Parathyroid adenoma (tissue), 2 donors: ENCODE measurements around the gene ANKH.

Source experiments
- H2AFZ ChIP-seq: fragments of 300-600 bp; sonication (generic); one replicate; pipeline ENCODE4 v1.7.0; 2017; ENCODE audit warnings: antibody characterized with exemption, mild to moderate bottlenecking
- H3K27ac ChIP-seq: fragments of 300-600 bp; sonication (generic); one replicate; pipeline ENCODE4 v1.7.0; 2017
- H3K27me3 ChIP-seq: fragments of 300-600 bp; sonication (generic); one replicate; pipeline ENCODE4 v1.7.0; 2017; ENCODE audit warnings: low read length; ENCODE audit not compliant: control insufficient read depth, insufficient read depth
- H3K36me3 ChIP-seq: fragments of 300-600 bp; sonication (generic); one replicate; pipeline ENCODE4 v1.7.0; 2017; ENCODE audit warnings: low read length; ENCODE audit not compliant: control insufficient read depth, insufficient read depth
- H3K4me1 ChIP-seq: fragments of 300-600 bp; sonication (generic); one replicate; pipeline ENCODE4 v1.7.0; 2017; ENCODE audit warnings: control low read depth
- H3K4me2 ChIP-seq: fragments of 300-600 bp; sonication (generic); one replicate; pipeline ENCODE4 v1.7.0; 2017; ENCODE audit warnings: low read length
- H3K4me3 ChIP-seq: fragments of 300-600 bp; sonication (generic); one replicate; pipeline ENCODE4 v1.7.0; 2017; ENCODE audit warnings: low read depth, low read length
- H3K79me2 ChIP-seq: fragments of 300-600 bp; sonication (generic); one replicate; pipeline ENCODE4 v1.7.0; 2017; ENCODE audit warnings: control low read depth
- H3K9ac ChIP-seq: fragments of 300-600 bp; sonication (generic); one replicate; pipeline ENCODE4 v1.7.0; 2017; ENCODE audit warnings: mild to moderate bottlenecking
- H3K9me3 ChIP-seq: fragments of 300-600 bp; sonication (generic); one replicate; pipeline ENCODE4 v1.7.0; 2017; ENCODE audit warnings: low read length; ENCODE audit not compliant: control insufficient read depth
- CTCF ChIP-seq: fragments of 300-600 bp; sonication (generic); IDR thresholded peaks from one replicate; pipeline ENCODE4 v1.7.0; 2017; ENCODE audit warnings: antibody characterized with exemption, mild to moderate bottlenecking
- donor health status: primary hyperparathyroidism.

ANKH gene

GRCh38 chr5:14762549-14763216 is 108.9 kb downstream of the ANKH start:
- TF ChIP-seq CTCF, result no peak
- no peak overlapping the region for H3K27ac ChIP-seq
- no peaks in the 10 kb centered on the region for H3K36me3 ChIP-seq
- no peak overlapping the region for H3K4me3 ChIP-seq
- no peaks in the 10 kb centered on the region for H3K27me3 ChIP-seq
- H3K79me2 ChIP-seq, result no peaks in the 10 kb centered on the region
- H3K4me1 ChIP-seq, result no peaks in the 10 kb centered on the region
- H3K4me2 ChIP-seq, result no peak overlapping the region
- no peak overlapping the region for H2AFZ ChIP-seq
- no peak overlapping the region for H3K9ac ChIP-seq
- H3K9me3 ChIP-seq, result no peaks in the 10 kb centered on the region

- Histone ChIP-seq H3K27ac (no peak overlapping the region), H3K4me2 (no peak overlapping the region), H3K9ac (no peak overlapping the region)
Observed at GRCh38 chr5:14760548-14761002, 111.0 kb downstream of the ANKH start.

GRCh38 chr5:14759744-14760547 is 111.6 kb downstream of the ANKH start:
- H3K36me3 ChIP-seq, result no peaks in the 10 kb centered on the region
- no peak overlapping the region for H3K9ac ChIP-seq
- no peak overlapping the region for H3K4me3 ChIP-seq
- no peaks in the 10 kb centered on the region for H3K79me2 ChIP-seq
- no peaks in the 10 kb centered on the region for H3K9me3 ChIP-seq
- no peaks in the 10 kb centered on the region for H3K4me1 ChIP-seq
- no peaks in the 10 kb centered on the region for H3K27me3 ChIP-seq
- H2AFZ ChIP-seq, result no peak overlapping the region
- H3K27ac ChIP-seq, result no peak overlapping the region
- H3K4me2 ChIP-seq, result no peak overlapping the region
- no peak for TF ChIP-seq CTCF

More at GRCh38 chr5:14760548-14761002, 111.0 kb downstream of the ANKH start:
- Histone ChIP-seq H3K9me3 (no peaks in the 10 kb centered on the region), H3K4me1 (no peaks in the 10 kb centered on the region), H3K79me2 (no peaks in the 10 kb centered on the region), H2AFZ (no peak overlapping the region), H3K4me3 (no peak overlapping the region), H3K36me3 (no peaks in the 10 kb centered on the region), H3K27me3 (no peaks in the 10 kb centered on the region)
- TF ChIP-seq CTCF, result no peak

- Histone ChIP-seq H3K27ac (no peak overlapping the region), H2AFZ (no peak overlapping the region), H3K27me3 (no peaks in the 10 kb centered on the region), H3K79me2 (no peaks in the 10 kb centered on the region), H3K9me3 (no peaks in the 10 kb centered on the region), H3K4me2 (no peak overlapping the region), H3K4me3 (no peak overlapping the region), H3K4me1 (no peaks in the 10 kb centered on the region), H3K9ac (no peak overlapping the region), H3K36me3 (no peaks in the 10 kb centered on the region)
- no peak for TF ChIP-seq CTCF
Observed at GRCh38 chr5:14757850-14758249, 113.7 kb downstream of the ANKH start.
